ENCODE measurements around the gene UQCRC1. TPM values are rescaled to one million over a fixed set of nuclear protein-coding genes. Genes with fewer than 3 reads are reported as not detected.

UQCRC1 gene
- total RNA-seq, 1 experiment from 2014 or later = 227 TPM

- POLR2A ChIA-PET = no interaction called here
- no peak for TF ChIP-seq TCF7L2 (IDR thresholded peaks at IDR 0.05; ENCODE audit: low read depth, low read length)
- no peak for TF ChIP-seq POLR2AphosphoS5 (IDR thresholded peaks at IDR 0.05; ENCODE audit: low read depth, low read length)
- no peak for TF ChIP-seq SIN3A (IDR thresholded peaks at IDR 0.05; ENCODE audit: borderline replicate concordance, insufficient read depth, low read depth, low read length)
- TF ChIP-seq, protein P1, sequence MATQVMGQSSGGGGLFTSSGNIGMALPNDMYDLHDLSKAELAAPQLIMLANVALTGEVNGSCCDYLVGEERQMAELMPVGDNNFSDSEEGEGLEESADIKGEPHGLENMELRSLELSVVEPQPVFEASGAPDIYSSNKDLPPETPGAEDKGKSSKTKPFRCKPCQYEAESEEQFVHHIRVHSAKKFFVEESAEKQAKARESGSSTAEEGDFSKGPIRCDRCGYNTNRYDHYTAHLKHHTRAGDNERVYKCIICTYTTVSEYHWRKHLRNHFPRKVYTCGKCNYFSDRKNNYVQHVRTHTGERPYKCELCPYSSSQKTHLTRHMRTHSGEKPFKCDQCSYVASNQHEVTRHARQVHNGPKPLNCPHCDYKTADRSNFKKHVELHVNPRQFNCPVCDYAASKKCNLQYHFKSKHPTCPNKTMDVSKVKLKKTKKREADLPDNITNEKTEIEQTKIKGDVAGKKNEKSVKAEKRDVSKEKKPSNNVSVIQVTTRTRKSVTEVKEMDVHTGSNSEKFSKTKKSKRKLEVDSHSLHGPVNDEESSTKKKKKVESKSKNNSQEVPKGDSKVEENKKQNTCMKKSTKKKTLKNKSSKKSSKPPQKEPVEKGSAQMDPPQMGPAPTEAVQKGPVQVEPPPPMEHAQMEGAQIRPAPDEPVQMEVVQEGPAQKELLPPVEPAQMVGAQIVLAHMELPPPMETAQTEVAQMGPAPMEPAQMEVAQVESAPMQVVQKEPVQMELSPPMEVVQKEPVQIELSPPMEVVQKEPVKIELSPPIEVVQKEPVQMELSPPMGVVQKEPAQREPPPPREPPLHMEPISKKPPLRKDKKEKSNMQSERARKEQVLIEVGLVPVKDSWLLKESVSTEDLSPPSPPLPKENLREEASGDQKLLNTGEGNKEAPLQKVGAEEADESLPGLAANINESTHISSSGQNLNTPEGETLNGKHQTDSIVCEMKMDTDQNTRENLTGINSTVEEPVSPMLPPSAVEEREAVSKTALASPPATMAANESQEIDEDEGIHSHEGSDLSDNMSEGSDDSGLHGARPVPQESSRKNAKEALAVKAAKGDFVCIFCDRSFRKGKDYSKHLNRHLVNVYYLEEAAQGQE (IDR thresholded peaks at IDR 0.05; ENCODE audit: insufficient read depth in 1 of 2, low read depth in 2 of 2, low read length in 1 of 2) = no peak
- TF ChIP-seq, protein P2, sequence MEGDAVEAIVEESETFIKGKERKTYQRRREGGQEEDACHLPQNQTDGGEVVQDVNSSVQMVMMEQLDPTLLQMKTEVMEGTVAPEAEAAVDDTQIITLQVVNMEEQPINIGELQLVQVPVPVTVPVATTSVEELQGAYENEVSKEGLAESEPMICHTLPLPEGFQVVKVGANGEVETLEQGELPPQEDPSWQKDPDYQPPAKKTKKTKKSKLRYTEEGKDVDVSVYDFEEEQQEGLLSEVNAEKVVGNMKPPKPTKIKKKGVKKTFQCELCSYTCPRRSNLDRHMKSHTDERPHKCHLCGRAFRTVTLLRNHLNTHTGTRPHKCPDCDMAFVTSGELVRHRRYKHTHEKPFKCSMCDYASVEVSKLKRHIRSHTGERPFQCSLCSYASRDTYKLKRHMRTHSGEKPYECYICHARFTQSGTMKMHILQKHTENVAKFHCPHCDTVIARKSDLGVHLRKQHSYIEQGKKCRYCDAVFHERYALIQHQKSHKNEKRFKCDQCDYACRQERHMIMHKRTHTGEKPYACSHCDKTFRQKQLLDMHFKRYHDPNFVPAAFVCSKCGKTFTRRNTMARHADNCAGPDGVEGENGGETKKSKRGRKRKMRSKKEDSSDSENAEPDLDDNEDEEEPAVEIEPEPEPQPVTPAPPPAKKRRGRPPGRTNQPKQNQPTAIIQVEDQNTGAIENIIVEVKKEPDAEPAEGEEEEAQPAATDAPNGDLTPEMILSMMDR (IDR thresholded peaks at IDR 0.05) = no peak
- no TSS peak for BruUV-seq (replicated peaks)
- Histone ChIP-seq H3K27ac (ENCODE audit: low read length) (no peak overlapping the region), H3K9me3 (ENCODE audit: control insufficient read depth, insufficient read depth, low read depth, low read length) (no peaks in the 10 kb centered on the region), H3K36me3 (ENCODE audit: control insufficient read depth, insufficient read depth, low read length) (no peaks in the 10 kb centered on the region), H3K4me1 (ENCODE audit: control insufficient read depth, insufficient read depth, low read length) (peaks cover 11% of the 10 kb centered on the region), H3K27me3 (ENCODE audit: control insufficient read depth, insufficient read depth, low read length) (no peaks in the 10 kb centered on the region), H3K4me3 (ENCODE audit: low read depth in 2 of 2, low read length in 2 of 2) (no peak overlapping the region)
- CTCF ChIA-PET = no interaction called here
- intact Hi-C loops (cut with micrococcal nuclease; ENCODE audit: unreplicated experiment) (no loop called here), in situ Hi-C loops (cut with HindIII; ENCODE audit: low pct_unique_long_range_greater_than_20kb, low sequenced_read_pairs) (no loop called here)
- DNase-seq (ENCODE audit: low read depth, low spot score) (no peak), ATAC-seq (no peak)
Observed at GRCh38 chr3:48567090-48567489, 42.4 kb downstream of the UQCRC1 start.

DNA sequence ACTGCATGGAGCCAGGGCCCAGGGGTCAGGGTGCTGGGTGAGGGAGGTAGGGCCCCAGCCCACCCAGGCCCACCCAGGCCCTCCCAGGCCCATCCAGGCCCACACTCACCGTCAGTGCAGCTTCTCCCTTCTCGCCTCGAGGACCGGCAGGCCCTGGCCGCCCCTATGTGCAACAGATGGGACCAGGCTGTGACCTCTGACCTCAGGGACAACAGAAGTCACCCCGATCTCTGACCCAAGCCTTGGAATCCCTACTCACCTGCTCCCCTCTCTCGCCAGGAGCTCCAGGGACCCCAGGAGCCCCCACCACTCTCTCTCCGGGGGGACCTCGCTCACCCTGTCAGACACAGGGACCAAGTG is 43.1 kb downstream of the UQCRC1 start:
- Histone ChIP-seq H3K36me3 (ENCODE audit: control insufficient read depth, insufficient read depth, low read length) (no peaks in the 10 kb centered on the region), H3K9me3 (ENCODE audit: control insufficient read depth, insufficient read depth, low read depth, low read length) (no peaks in the 10 kb centered on the region), H3K4me1 (ENCODE audit: control insufficient read depth, insufficient read depth, low read length) (peaks cover 11% of the 10 kb centered on the region), H3K27ac (ENCODE audit: low read length) (no peak overlapping the region), H3K4me3 (ENCODE audit: low read depth in 2 of 2, low read length in 2 of 2) (no peak overlapping the region), H3K27me3 (ENCODE audit: control insufficient read depth, insufficient read depth, low read length) (no peaks in the 10 kb centered on the region)
- no peak for ATAC-seq
- TF ChIP-seq TCF7L2 (IDR thresholded peaks at IDR 0.05; ENCODE audit: low read depth, low read length) = no peak
- no peak for TF ChIP-seq POLR2AphosphoS5 (IDR thresholded peaks at IDR 0.05; ENCODE audit: low read depth, low read length)
- TF ChIP-seq, protein P1 (IDR thresholded peaks at IDR 0.05; ENCODE audit: insufficient read depth in 1 of 2, low read depth in 2 of 2, low read length in 1 of 2) = no peak
- no peak for TF ChIP-seq SIN3A (IDR thresholded peaks at IDR 0.05; ENCODE audit: borderline replicate concordance, insufficient read depth, low read depth, low read length)
- TF ChIP-seq, protein P2 (IDR thresholded peaks at IDR 0.05) = no peak
- in situ Hi-C loops (cut with HindIII; ENCODE audit: low pct_unique_long_range_greater_than_20kb, low sequenced_read_pairs) = no loop called here
- ChIA-PET POLR2A (no interaction called here), CTCF (no interaction called here)
- BruUV-seq (replicated peaks) = no TSS peak
- intact Hi-C loops (cut with micrococcal nuclease; ENCODE audit: unreplicated experiment) = no loop called here
- DNase-seq (ENCODE audit: low read depth, low spot score) = no peak
